GM18526 (cell line): Measurements from ENCODE around the gene SBDS.

Experiments
- POLR2A ChIP-seq: IDR thresholded peaks from 3 replicates; pipeline ENCODE4 v1.6.1; 2011; ENCODE audit not compliant: insufficient read length; ENCODE audit errors: extremely low read depth

Gene SBDS

GRCh38 chr7:66995050-66995776, at the start of gene SBDS:
Gene SBDS (minus strand): TSS chr7:66995586. CDS start chr7:66995417, 169 bp downstream.
- TF ChIP-seq POLR2A, result peak; percentile 80

- TF ChIP-seq POLR2A, result no peak
Measured at GRCh38 chr7:67033251-67033650, 37.9 kb upstream of the SBDS start.

- no peak for TF ChIP-seq POLR2A
Measured at GRCh38 chr7:67022511-67022910, 27.1 kb upstream of the SBDS start.

- no peak for TF ChIP-seq POLR2A
Measured at GRCh38 chr7:67021260-67021659, 25.9 kb upstream of the SBDS start.

GRCh38 chr7:67019562-67020390, 24.4 kb upstream of the SBDS start:
- TF ChIP-seq POLR2A, result no peak

GRCh38 chr7:67018940-67019339, 23.6 kb upstream of the SBDS start:
- no peak for TF ChIP-seq POLR2A

GRCh38 chr7:67008260-67008659, 12.9 kb upstream of the SBDS start:
- no peak for TF ChIP-seq POLR2A

GRCh38 chr7:67006965-67007364, 11.6 kb upstream of the SBDS start:
- TF ChIP-seq POLR2A, result no peak

GRCh38 chr7:66996444-66997191, 1.2 kb upstream of the SBDS start, which contains the start of gene TYW1:
Gene TYW1 (plus strand): TSS chr7:66996833. CDS start chr7:66996979, 146 bp downstream.
- TF ChIP-seq POLR2A, result peak; percentile 93

GRCh38 chr7:66974986-66975590, 20.3 kb downstream of the SBDS start:
- no peak for TF ChIP-seq POLR2A

- TF ChIP-seq POLR2A, result no peak
Measured at GRCh38 chr7:66970310-66970709, 25.1 kb downstream of the SBDS start.

GRCh38 chr7:66967029-66967428, 28.4 kb downstream of the SBDS start:
- TF ChIP-seq POLR2A, result no peak

GRCh38 chr7:66964411-66964810, 31.0 kb downstream of the SBDS start:
- no peak for TF ChIP-seq POLR2A

GRCh38 chr7:66961096-66961495, 34.3 kb downstream of the SBDS start:
- TF ChIP-seq POLR2A, result no peak

GRCh38 chr7:66960192-66960591, 35.2 kb downstream of the SBDS start:
- no peak for TF ChIP-seq POLR2A
